GM12801 (cell line): ENCODE results near the gene LPAR1.

Source experiments
- TF ChIP-seq, protein P1 (sequence below): IDR thresholded peaks from one replicate; pipeline ENCODE4 v1.5.1; 2011; ENCODE audit warnings: control low read depth; ENCODE audit not compliant: insufficient read length; ENCODE audit errors: extremely low read depth

LPAR1 gene

DNA sequence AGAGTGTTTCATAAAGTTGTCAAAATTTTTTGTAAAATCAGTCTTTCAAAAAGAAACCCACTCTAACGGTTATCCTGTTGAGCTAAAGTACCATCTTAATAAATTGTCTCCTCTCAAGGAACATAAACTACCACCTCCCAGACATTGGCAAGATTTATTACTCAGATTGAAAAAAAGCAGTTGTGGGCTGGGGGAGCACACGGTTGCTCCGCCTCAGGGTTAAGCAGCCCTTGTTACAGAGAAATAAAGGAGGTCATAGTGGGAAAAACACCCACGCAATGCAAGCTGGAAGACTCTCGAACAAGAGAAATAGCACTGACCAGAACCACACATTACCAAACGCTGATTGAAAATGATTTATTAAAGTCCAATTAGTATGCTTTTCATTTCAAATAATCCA lies 165.3 kb downstream of the LPAR1 start:
- TF ChIP-seq, protein P1, sequence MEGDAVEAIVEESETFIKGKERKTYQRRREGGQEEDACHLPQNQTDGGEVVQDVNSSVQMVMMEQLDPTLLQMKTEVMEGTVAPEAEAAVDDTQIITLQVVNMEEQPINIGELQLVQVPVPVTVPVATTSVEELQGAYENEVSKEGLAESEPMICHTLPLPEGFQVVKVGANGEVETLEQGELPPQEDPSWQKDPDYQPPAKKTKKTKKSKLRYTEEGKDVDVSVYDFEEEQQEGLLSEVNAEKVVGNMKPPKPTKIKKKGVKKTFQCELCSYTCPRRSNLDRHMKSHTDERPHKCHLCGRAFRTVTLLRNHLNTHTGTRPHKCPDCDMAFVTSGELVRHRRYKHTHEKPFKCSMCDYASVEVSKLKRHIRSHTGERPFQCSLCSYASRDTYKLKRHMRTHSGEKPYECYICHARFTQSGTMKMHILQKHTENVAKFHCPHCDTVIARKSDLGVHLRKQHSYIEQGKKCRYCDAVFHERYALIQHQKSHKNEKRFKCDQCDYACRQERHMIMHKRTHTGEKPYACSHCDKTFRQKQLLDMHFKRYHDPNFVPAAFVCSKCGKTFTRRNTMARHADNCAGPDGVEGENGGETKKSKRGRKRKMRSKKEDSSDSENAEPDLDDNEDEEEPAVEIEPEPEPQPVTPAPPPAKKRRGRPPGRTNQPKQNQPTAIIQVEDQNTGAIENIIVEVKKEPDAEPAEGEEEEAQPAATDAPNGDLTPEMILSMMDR = no peak

- TF ChIP-seq, protein P1 = no peak
Observed at GRCh38 chr9:110871736-110872135, 166.5 kb downstream of the LPAR1 start.

- TF ChIP-seq, protein P1 = no peak
Observed at GRCh38 chr9:110869931-110870330, 168.3 kb downstream of the LPAR1 start.

DNA sequence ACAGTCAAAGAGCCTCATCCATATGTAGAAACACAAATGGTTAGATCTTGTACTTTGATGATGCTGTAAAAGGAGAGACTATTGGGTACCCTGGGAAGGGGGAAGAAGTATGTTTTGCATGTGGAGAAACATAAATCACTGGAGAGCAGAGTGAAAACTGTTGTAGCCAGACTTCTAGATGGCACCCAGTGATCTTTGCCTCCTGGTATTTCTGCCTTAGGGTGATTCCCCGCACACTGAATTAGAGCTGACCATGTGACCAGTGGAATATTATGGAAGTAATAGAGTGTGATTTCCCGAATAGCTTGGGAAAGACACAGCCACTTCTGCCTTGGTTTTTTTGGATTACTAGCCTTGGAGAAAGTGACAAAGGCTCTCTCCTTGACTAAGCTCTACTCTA lies 174.3 kb downstream of the LPAR1 start:
- TF ChIP-seq, protein P1 = no peak

DNA sequence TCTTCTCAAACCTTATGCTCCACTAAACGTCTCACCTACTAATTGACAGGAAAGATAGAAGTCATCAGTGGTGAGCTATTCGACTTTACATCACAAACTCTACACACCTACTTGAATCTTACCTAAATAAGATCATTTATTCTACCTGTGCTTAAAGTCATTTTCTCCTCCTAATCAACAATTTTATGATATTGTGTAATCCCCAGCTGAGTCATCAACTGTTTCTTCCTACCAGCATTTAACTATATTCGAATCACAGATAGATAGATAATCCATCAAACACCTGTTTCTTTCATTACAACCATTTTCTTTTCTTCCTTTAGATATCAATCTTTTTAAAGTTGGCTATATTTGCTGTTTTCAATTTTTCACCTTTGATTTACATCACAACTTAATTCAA lies 181.5 kb downstream of the LPAR1 start:
- TF ChIP-seq, protein P1 = no peak

- TF ChIP-seq, protein P1 = no peak
Observed at GRCh38 chr9:110850401-110851135, 187.7 kb downstream of the LPAR1 start.

DNA sequence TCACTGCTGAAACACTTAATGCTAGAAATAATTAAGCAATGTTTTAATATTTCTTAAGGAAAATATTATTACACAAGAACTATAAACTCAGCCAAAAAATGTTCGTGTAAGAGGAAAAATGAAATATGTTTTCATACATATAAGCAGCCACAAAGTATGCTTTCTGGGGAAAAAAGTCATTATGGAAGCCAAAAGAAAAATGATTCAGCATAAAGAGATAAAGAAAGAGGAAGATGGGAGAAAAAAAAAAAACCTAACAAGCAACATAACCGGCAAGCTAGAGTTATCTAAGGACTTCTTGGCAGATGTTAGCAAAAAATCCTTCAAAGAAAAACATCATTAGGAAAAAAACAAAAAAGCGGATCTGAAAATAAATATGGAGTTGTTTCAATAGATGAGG lies 190.6 kb downstream of the LPAR1 start:
- TF ChIP-seq, protein P1 = no peak

DNA sequence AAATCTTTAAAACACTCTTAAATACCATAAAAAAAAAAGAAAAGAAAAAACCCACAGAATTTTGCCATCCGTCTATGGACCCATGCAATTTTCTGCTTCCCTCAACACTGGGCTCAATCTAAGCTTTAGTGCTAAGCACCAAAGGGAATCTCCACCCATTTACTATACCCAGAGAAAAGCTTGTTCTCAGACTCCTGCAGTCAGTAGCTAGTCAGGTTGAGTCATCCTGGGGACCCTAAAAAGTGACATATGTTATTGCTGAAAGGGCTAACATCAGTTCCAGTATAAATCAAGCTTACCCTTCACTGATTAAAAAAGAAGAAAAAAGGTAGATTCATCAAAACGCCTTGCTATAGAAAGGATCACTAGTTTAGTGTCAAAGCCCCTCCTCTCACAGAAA lies 192.1 kb downstream of the LPAR1 start:
- TF ChIP-seq, protein P1 = no peak
